ENCODE measurements around the gene CEP41.
A peak's percentile ranks its signal among the peaks of the same experiment; 100 is the strongest.

The CEP41 gene

DNA sequence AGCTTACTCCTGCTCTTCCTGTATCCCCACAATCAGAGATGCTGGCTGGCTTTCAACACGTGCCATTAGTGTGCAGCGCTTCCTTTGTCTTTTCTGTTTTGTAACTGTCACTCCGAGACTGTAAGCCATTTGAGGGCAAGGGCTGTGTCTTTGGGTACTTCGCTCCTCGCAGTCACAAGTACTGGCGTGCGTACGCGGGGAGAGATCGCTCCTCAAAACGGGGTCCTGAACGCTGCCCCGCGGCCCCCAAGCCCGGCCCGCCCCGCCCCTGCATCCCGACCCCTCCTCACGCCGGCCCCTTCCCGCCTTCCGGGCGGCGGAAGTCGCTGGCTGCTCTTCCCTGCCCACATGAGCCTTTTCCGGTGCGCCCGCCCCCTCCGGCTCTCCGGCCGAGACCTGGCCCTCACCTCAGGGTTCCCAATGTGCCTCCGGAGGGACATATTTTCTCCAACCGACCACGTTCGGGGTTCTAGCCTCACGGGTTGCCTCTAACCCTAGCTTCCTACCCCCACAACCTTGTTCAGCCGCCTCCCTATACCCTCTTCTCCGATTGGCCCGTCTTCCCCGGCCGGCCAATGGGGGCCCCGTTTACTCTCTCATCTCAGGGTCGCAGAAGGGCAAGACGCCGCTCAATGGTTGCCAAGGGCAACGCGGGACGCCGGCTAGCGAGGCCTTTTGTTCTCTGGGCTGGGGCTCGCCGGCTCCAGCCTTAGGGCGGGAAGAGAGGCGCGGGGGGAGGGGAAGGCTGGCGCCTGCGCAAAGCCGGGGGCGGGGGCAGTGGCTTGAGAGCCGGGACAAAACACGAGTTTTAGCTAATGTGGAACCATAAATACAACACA lies at the start of gene CEP41:
TSS of gene CEP41 (minus strand) at position 490 of the 839 bp plus-strand sequence. CDS start at position 440, 50 bp downstream.
- DNase-seq: peak; percentile 99

DNA sequence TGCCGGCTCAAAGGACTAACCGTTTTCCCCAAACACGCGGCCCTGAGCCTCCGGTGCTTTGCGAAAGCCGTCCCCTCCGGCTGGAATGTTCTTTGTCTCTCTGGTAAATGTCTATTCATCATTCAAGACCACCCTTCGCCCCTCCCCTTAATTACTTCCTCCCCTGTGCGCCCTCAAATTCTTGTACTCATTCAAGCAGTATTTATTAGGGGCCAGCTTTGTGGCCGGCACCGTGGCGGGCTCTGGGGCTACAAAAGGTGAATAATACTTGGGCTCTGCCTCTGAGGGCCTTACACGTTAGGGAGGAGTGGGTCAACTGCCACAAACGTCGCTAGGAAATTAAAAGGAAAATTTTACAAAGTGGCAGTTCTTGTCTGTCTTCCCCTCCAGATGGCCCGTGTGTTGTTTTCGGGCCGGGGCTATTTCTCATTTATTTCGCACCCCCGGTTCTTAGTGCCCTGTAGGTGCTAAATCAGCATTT lies 49.5 kb upstream of the CEP41 start:
- peak; percentile 42 for DNase-seq

DNA sequence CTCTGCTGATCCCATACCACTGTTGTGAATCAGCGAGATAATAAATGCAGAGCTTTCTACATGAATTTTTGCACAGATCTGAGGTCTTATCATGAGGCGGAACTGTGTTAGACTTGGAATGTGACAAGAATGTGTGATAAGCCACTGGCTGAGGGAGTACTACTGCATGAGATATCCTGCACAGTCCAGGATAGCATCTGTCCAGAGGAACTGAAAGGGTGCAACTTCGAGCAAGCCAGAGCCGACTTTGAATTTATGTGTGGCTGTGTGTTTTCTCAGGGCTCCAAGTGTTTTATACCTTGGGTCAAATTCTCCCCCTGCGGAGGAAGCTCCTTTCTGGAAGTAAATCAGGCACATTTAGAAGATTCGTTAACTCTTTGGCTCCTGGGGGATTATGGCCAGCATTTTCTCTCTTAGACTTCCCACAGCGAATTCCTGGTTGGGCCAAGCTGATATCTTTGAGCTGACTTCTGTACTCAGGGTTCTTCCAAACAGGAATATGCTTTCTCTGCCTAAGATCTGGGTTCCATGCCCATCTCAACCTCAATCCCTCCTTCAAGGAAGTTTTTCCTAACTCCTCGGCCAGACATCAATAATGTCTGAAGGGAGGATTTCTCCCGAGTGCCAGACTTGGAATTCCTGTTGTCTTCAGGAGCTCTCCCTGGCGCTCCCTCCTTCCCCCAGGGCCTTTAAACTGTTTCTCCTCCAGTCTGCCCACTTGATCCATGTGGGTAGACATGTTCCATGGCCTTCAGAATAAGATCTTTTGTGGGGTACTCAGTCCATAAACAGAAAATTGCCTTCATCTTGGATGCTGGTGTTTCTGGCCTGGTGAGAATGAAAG lies 48.5 kb upstream of the CEP41 start:
- DNase-seq: peak; percentile 90

GRCh38 chr7:130488392-130489139 lies 47.8 kb upstream of the CEP41 start:
- peak; percentile 29 for DNase-seq

GRCh38 chr7:130486954-130487436 lies 46.2 kb upstream of the CEP41 start:
- DNase-seq: no peak

GRCh38 chr7:130486114-130486953 lies 45.5 kb upstream of the CEP41 start:
- DNase-seq: no peak

DNA sequence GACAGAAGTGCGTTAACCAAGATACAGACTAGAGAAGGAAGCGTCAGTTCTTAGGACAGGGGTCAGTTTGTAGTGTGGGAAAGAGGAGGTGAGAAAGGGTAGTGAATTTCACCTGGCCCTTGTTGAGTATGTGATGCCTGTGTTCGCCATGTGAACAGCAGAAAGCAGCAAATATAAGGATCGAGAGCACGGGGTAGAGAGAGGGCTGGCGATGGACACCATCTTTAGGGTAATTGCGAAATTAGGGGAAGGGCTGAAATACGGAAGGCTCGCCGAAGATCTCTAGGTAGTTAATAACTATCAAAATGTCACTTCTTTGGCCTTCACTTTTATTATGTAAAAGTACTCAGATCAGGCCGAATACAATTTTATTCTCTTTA lies 44.9 kb upstream of the CEP41 start:
- DNase-seq: no peak

DNA sequence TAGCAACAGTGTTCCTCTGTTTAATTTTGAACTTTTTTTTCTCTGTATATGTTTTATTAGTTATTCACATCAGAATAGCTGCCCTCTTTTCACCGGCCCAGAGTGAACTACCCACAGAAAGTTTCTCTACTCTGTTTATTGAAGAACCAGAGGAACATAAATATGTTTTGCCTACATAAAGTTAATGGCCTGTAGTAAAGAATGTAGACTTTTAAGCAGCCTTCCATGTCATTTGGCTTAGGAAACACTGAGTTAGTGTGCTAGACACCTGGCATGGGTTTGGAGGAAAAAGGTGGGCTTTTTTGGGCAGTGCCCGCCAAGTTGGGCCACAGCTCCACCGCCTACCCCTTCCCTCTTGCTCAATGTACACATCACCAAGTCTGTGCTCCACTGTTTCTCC lies 42.2 kb upstream of the CEP41 start:
- no peak for DNase-seq

DNA sequence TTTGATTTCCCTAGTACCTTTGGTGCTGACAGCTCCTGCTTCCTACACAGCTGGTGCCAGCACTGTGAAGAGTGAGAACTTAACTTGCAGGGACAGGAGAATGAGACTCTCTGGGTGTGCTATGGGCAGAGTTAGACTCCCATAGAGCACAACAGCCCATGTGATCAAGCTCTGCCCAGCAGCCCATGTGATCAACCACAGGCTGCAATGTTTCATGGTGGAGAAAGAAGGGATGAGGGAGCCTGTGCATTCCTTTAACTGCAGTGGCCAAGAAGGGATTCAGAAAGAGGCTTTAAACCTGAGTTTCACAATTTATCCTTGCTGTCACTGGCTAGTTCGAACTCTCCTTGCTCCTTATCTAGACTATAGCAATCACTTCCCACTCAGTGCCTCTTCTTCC lies 41.1 kb upstream of the CEP41 start:
- DNase-seq: no peak

DNA sequence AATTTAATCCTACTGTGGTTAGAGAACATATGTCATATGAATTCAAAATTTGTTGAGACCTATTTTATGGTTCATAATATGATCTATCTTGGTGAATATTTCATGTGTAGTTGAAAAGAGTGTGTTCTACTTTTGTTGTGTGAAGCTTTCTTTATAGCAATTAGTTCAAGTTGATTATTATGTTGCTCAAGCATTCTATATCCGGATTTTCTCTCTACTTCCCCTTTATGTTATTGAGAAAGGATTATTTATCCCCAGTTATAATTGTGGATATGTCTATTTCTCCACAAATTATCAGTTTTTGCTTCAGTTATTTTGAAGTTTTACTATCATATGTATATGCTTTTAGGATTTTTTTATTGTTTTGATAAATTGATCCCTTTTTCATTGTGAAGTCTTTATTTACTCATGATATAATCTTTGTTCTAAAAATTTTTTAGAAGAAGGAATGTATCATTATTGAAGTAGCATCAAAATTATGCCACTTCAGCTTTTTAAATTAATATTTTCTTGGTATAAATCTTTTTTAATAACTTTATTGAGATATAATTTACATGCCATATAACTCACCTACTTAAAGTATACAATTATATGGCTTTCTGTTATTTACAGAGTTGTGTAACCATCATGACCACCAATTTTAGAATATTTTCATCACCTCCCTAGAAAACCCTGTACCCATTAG lies 39.0 kb upstream of the CEP41 start:
- DNase-seq: no peak

DNA sequence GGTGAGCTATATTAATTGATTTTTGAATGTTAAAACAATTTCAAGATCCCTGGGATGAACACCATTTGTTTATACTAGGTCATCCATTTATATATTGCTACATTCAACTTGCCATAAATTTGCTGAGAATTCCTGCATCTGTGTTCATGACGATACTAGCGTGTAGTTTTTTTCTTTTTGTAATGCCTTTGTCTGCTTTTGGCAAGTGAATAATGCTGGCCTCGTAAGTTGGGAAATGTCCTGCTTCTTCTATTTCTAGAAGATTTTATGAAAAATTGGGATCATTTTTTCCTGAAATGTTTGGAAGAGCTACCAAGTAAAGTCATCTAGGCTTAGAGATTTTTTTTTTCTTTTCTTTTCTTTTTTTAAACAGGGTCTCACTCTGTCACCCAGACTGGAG lies 38.2 kb upstream of the CEP41 start:
- DNase-seq: no peak

- DNase-seq: peak; percentile 34
Measured at GRCh38 chr7:130476297-130477150, 35.7 kb upstream of the CEP41 start.

DNA sequence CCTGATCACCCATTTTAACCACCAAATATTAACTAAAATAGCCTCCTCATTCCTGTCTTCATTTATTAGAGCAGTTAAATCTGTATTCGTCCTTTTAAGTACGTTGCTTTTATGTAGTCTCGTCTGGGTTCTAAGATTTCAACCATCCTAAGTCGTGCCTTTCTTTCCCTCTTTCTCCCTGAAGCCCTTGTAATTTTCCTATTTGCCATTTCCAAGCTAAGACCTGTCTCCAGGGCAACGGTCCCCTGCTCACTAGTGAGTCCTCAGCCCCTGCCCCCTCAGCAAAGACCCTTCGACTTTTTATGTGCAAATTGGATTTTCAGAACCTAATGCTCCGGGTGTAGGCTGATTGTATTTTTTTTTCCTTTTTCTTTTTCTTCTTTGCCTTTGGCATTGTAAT lies 35.0 kb upstream of the CEP41 start:
- DNase-seq: no peak

GRCh38 chr7:130473876-130474275 lies 33.1 kb upstream of the CEP41 start:
- no peak for DNase-seq

GRCh38 chr7:130473289-130473688 lies 32.5 kb upstream of the CEP41 start:
- DNase-seq: no peak

GRCh38 chr7:130471974-130472373 lies 31.2 kb upstream of the CEP41 start:
- DNase-seq: no peak

GRCh38 chr7:130468612-130469011 lies 27.8 kb upstream of the CEP41 start:
- no peak for DNase-seq

DNA sequence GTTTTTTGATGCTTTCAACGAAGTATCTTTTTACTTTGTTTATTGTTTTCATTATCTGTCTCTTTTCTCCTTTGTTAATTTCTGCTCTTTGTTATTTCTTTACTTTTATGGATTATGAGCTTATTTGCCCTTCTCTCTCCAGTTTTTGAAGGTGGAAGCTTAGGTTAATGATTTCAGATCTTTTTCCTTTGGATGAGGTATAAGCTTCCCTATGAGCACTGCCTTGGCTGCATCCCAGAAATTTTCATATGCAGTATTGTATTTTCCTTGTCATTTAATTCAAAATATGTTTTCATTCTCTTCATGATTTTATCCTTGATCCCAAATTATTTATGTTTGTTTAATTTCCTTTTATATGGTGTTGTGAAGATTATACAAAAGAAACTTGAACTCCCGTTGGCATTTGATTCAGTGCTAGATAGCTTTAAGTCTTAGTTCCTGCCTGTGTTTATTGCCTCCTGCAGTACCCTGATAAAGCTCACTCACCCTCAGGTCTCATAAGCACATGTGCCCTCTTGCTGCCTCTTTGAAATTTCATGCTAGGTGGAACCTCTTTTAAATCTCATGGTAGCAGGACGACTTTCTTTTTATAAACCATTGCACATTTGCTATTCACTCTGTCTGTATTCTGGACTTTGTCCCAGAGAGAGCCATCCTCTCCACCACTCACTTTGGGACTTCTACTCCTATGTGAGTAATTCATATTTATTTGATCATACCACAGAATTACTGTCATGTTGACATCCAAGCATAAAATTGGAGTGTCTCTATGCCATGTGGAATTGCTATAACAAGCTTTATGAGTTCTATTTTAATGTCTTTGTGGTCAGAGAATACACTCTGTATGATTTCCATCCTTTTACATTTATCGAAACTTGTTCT lies 23.0 kb upstream of the CEP41 start:
- peak; percentile 2 for DNase-seq

DNA sequence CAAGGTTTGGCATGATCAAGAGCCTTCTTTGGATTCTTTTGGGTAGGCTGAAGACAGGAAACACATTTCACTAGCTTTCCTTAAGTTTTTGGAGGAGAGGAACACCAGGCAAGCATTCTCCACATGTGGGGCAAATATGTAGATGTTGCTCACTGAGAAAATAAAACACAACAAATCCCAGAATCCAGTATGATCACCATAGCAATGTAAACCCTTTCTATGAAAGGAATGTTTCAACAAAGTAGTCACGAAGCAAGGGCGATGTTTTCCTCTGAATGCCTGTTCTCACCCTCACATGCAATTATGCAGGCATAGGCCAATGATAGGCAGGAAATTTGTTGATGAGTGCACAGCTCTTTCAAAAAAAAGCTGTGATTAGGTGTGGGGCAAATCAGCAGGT lies 20.5 kb upstream of the CEP41 start:
- DNase-seq: peak; percentile 31

Measured in fibroblast of skin of right quadriceps (primary cell).